ENCODE measurements around the gene CYP4V2. TPM values are rescaled to one million over a fixed set of nuclear protein-coding genes. Genes with fewer than 3 reads are reported as not detected.

Gene CYP4V2
- total RNA-seq, 1 donor from 2014 or later = 6.2 TPM

DNA sequence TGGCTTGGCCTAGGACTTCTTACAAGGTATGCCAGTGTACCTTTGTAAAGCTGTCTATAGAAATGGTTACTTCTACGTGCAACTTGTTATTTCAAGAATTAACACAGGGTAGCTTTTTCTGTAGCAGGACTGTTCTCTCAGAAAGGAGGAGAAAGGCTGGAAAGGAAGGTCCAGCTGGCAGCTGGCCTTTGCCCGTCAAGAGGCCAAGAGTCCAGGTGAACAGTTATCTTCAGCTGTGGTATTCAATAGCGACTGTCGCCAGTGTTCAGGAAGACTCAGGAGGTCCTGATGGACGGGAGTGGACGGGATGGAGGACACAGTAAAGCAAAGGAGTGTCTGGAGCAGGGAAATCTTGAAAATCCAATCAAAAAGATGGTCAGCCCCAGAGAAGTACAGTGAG is 4.7 kb downstream of the CYP4V2 start:
- Mint-ChIP-seq H3K4me1 (ENCODE audit: low read depth) (peaks cover 3% of the 10 kb centered on the region), H3K4me3 (ENCODE audit: low read depth) (no peak overlapping the region), H3K27ac (no peak overlapping the region), H3K27me3 (no peaks in the 10 kb centered on the region), H3K36me3 (ENCODE audit: insufficient read depth) (peaks cover 2% of the 10 kb centered on the region), H3K9me3 (ENCODE audit: low read depth) (no peaks in the 10 kb centered on the region)
- TF ChIP-seq, protein P1, sequence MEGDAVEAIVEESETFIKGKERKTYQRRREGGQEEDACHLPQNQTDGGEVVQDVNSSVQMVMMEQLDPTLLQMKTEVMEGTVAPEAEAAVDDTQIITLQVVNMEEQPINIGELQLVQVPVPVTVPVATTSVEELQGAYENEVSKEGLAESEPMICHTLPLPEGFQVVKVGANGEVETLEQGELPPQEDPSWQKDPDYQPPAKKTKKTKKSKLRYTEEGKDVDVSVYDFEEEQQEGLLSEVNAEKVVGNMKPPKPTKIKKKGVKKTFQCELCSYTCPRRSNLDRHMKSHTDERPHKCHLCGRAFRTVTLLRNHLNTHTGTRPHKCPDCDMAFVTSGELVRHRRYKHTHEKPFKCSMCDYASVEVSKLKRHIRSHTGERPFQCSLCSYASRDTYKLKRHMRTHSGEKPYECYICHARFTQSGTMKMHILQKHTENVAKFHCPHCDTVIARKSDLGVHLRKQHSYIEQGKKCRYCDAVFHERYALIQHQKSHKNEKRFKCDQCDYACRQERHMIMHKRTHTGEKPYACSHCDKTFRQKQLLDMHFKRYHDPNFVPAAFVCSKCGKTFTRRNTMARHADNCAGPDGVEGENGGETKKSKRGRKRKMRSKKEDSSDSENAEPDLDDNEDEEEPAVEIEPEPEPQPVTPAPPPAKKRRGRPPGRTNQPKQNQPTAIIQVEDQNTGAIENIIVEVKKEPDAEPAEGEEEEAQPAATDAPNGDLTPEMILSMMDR (IDR thresholded peaks at IDR 0.05; ENCODE audit: unreplicated experiment) = no peak
- no peak for DNase-seq (ENCODE audit: low spot score, unreplicated experiment)

DNA sequence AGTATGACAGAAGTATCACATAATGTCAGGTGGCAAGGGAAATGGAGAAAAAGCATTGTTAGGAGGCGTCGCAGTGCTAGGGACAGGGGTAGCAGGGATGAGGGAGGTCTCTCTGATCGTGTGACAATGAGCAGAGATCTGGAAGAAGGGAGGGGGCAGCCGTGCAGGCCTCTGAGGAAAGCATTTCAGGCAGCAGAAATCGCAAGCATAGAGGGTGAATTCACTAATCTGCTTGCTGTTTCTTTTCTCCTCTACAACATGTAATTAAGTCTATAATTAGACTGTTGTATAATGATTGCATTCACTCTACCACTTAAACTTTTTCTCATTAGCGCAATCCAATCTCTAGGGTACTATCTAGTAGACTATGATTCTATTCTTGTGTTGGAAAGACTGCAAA is 9.1 kb downstream of the CYP4V2 start:
- no peaks in the 10 kb centered on the region for H3K9me3 Mint-ChIP-seq (ENCODE audit: low read depth)
- H3K36me3 Mint-ChIP-seq (ENCODE audit: insufficient read depth) = peaks cover 2% of the 10 kb centered on the region
- no peaks in the 10 kb centered on the region for H3K4me1 Mint-ChIP-seq (ENCODE audit: low read depth)
- DNase-seq (ENCODE audit: low spot score, unreplicated experiment) = no peak
- no peak overlapping the region for H3K27ac Mint-ChIP-seq
- no peaks in the 10 kb centered on the region for H3K27me3 Mint-ChIP-seq
- H3K4me3 Mint-ChIP-seq (ENCODE audit: low read depth) = no peak overlapping the region
- TF ChIP-seq, protein P1 (IDR thresholded peaks at IDR 0.05; ENCODE audit: unreplicated experiment) = no peak

DNA sequence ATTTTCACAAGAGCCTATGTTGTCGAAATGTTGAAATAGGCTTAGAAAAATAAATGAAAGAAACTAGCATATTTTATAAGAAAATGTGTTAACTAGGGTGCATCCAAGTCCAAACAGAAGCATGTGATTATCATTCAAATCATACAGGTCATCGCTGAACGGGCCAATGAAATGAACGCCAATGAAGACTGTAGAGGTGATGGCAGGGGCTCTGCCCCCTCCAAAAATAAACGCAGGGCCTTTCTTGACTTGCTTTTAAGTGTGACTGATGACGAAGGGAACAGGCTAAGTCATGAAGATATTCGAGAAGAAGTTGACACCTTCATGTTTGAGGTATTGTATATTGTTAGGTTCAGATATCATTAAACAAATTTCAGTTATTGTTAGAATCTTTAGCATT is 9.6 kb downstream of the CYP4V2 start:
- DNase-seq (ENCODE audit: low spot score, unreplicated experiment) = no peak
- Mint-ChIP-seq H3K36me3 (ENCODE audit: insufficient read depth) (peaks cover 2% of the 10 kb centered on the region), H3K27ac (no peak overlapping the region), H3K4me1 (ENCODE audit: low read depth) (no peaks in the 10 kb centered on the region), H3K4me3 (ENCODE audit: low read depth) (no peak overlapping the region), H3K27me3 (no peaks in the 10 kb centered on the region), H3K9me3 (ENCODE audit: low read depth) (no peaks in the 10 kb centered on the region)
- TF ChIP-seq, protein P1 (IDR thresholded peaks at IDR 0.05; ENCODE audit: unreplicated experiment) = no peak

DNA sequence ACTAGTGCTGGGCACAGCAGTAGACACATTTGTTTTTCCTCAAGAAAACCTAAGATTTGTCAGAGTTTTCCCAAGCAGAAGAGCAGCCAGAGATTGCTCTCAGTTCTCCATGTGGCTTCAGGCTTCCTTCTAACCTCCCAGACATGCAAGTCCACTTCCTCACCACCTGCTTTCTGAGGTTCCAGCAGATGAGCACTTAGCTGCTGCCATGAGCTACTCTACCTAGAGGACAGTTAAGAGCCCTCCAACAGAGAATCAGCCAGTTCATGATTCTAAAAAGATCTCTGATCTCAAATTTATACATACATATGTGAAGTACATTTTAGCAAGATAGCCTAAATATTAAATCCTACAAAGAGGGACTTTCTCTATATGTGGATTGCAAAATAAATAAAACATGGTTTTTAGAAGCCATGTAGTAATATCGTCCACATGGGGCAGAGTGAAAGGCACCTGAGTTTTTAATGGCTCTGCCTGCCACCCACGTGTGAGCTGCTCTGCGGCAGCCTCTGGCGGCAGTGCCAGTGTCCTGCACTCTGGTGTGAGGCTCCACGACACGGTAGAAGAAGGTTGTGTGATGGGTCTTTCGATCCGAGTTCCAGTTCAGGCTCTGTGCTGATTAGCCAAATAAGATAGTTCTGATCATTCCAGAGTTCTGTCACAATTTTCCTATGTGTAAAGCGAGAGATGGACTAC is 10.3 kb downstream of the CYP4V2 start:
- peaks cover 2% of the 10 kb centered on the region for H3K36me3 Mint-ChIP-seq (ENCODE audit: insufficient read depth)
- H3K27ac Mint-ChIP-seq = no peak overlapping the region
- TF ChIP-seq, protein P1 (IDR thresholded peaks at IDR 0.05; ENCODE audit: unreplicated experiment) = peak; percentile 59
- no peaks in the 10 kb centered on the region for H3K9me3 Mint-ChIP-seq (ENCODE audit: low read depth)
- H3K4me3 Mint-ChIP-seq (ENCODE audit: low read depth) = no peak overlapping the region
- DNase-seq (ENCODE audit: low spot score, unreplicated experiment) = peak; percentile 25
- no peaks in the 10 kb centered on the region for H3K27me3 Mint-ChIP-seq
- H3K4me1 Mint-ChIP-seq (ENCODE audit: low read depth) = no peaks in the 10 kb centered on the region

DNA sequence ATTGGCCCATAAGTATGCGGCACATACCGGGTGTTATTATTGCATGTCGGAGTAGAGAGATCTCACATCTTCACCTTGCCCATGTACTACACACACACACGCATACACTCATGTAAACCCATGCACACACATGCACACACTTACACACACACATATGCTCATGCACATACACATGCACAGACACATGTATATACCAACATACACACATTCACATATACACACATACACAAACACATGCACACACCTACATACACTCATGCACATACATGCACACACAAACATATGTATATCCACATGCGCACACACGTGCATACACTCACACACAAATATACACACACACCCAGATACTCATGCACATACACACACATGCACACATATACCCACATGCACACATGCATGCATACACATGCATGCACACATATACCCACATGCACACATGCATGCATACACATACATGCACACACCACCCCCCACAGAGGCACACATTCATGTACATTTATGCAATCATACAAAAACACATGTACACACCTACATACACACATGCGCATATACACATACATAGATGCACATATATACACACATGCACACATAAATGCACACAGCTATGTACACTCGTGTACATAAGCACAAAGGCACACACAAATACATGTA is 11.2 kb downstream of the CYP4V2 start:
- H3K4me3 Mint-ChIP-seq (ENCODE audit: low read depth) = no peak overlapping the region
- no peaks in the 10 kb centered on the region for H3K27me3 Mint-ChIP-seq
- TF ChIP-seq, protein P1 (IDR thresholded peaks at IDR 0.05; ENCODE audit: unreplicated experiment) = no peak
- H3K4me1 Mint-ChIP-seq (ENCODE audit: low read depth) = no peaks in the 10 kb centered on the region
- H3K27ac Mint-ChIP-seq = no peak overlapping the region
- no peaks in the 10 kb centered on the region for H3K36me3 Mint-ChIP-seq (ENCODE audit: insufficient read depth)
- H3K9me3 Mint-ChIP-seq (ENCODE audit: low read depth) = no peaks in the 10 kb centered on the region
- DNase-seq (ENCODE audit: low spot score, unreplicated experiment) = no peak
